ENCODE data around the gene THAP2.
"Not testable (repeated sequence)": the region's sequence is repeated elsewhere in the genome, so short reads cannot be mapped to it uniquely, and the experiment has no call there.

GRCh38 chr12:71702181-71702580, 38.1 kb downstream of the THAP2 start:
- not testable (repeated sequence) for TF ChIP-seq CTCF (conservative IDR thresholded peaks at IDR 0.05; ENCODE audit: low read depth, low read length); EZH2 (IDR thresholded peaks at IDR 0.05; ENCODE audit: borderline replicate concordance, low read depth, low read length, poor library complexity, severe bottlenecking)

Measured in A673 (cell line).